Stimulated activated CD8-positive, alpha-beta memory T cell treated with anti-CD3 and anti-CD28 coated beads, Interleukin-12 subunit alpha, Interleukin-12 subunit beta, amount 100 ng/mL, for 24 hours (primary cell): Measurements from ENCODE around the gene SH3BP4.
"Not testable (repeated sequence)": the region's sequence is repeated elsewhere in the genome, so short reads cannot be mapped to it uniquely, and the experiment has no call there.

Source experiments
- DNase-seq: peaks from one replicate; pipeline ENCODE4 v3.0.0-alpha.2; 2020; ENCODE audit errors: extremely low read depth

SH3BP4 gene

GRCh38 chr2:235056768-235057167, 105.0 kb downstream of the SH3BP4 start:
- no peak for DNase-seq

GRCh38 chr2:235057616-235058015, 105.8 kb downstream of the SH3BP4 start:
- not testable (repeated sequence) for DNase-seq

- no peak for DNase-seq
These were observed 107.3 kb downstream of the SH3BP4 start for GRCh38 chr2:235059161-235059560.

GRCh38 chr2:235061656-235062055, 109.8 kb downstream of the SH3BP4 start:
- no peak for DNase-seq

GRCh38 chr2:235063471-235063961, 111.7 kb downstream of the SH3BP4 start:
- no peak for DNase-seq

GRCh38 chr2:235064976-235065375, 113.2 kb downstream of the SH3BP4 start:
- no peak for DNase-seq

GRCh38 chr2:235066490-235066889, 114.7 kb downstream of the SH3BP4 start:
- DNase-seq: no peak

GRCh38 chr2:235066895-235067294, 115.1 kb downstream of the SH3BP4 start:
- no peak for DNase-seq

- no peak for DNase-seq
These were observed 116.9 kb downstream of the SH3BP4 start for GRCh38 chr2:235068701-235069100.

GRCh38 chr2:235070063-235070706, 118.4 kb downstream of the SH3BP4 start:
- no peak for DNase-seq

GRCh38 chr2:235073868-235074413, 122.1 kb downstream of the SH3BP4 start:
- DNase-seq: no peak

GRCh38 chr2:235077046-235077445, 125.2 kb downstream of the SH3BP4 start:
- no peak for DNase-seq

GRCh38 chr2:235078182-235078581, 126.4 kb downstream of the SH3BP4 start:
- DNase-seq: no peak

- no peak for DNase-seq
These were observed 127.2 kb downstream of the SH3BP4 start for GRCh38 chr2:235078914-235079472.

GRCh38 chr2:235080101-235080500, 128.3 kb downstream of the SH3BP4 start:
- no peak for DNase-seq

GRCh38 chr2:235082578-235083338, 130.9 kb downstream of the SH3BP4 start:
- no peak for DNase-seq

GRCh38 chr2:235083822-235084221, 132.0 kb downstream of the SH3BP4 start:
- no peak for DNase-seq

- no peak for DNase-seq
These were observed 132.6 kb downstream of the SH3BP4 start for GRCh38 chr2:235084424-235084823.

GRCh38 chr2:235085476-235085875, 133.7 kb downstream of the SH3BP4 start:
- no peak for DNase-seq

- DNase-seq: no peak
These were observed 134.8 kb downstream of the SH3BP4 start for GRCh38 chr2:235086481-235087184.

GRCh38 chr2:235087832-235088495, 136.1 kb downstream of the SH3BP4 start:
- no peak for DNase-seq
